GDM1 (cell line): ENCODE data around the gene DYNC1I1.

Experiments used
- DNase-seq: peaks from one replicate; lab custom pipeline; 2025; lab: John Stamatoyannopoulos, UW

The DYNC1I1 gene

DNA sequence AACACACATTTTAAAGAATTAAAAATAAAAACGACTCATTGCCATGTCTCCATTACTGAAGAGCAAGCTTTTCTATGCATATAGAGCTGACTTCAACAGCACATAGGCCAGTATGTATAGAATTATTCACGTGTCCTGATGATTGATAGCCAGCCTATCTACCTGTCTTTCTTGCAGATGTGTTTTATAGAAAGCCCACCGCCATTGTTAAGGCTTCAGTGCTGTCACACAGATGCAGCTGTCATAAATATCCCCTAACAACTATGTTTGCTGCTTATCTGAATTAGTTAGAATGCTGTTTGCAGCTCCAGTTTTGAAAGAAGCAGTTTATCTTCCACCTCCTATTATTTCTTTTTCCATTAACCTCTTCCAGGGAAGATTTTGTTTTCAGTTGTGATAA, 313.6 kb downstream of the DYNC1I1 start:
- DNase-seq = no peak

DNA sequence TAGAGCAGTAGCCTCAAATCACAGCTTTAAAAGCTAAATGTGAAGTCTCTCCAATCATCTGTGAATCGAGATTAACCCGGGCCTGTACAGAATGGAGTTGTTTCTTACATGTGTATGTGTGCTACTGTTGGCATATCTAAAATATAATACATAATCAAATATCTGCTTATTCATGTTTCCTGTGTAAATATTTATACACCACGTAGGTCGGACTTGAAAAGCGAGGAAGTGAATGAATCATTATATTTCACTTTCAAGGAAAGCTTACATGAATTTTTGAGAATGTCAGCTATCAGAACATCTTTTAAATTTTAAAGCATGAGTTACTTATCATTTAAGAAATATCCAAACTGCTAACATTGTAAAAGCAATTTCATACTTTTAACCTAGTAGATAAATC, 316.2 kb downstream of the DYNC1I1 start:
- DNase-seq = no peak

DNA sequence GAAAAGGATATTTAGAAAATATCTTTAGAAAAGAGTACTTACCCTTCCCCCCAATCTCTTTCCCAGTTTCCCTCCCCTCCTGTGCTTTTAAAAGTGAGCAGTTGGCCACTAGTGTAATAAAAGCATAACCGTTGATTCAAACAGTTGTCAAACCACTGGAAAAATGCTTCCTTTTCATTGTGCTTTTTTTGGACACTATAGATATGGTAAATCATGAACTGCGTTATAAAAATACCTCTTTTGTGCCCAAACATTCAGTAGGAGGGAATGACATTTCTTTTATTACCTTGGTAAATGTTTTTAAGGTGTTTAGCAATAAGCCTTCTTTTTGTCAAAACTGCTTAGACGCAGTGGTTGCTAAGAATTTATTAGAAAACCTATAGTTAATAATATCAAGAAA, 317.2 kb downstream of the DYNC1I1 start:
- no peak for DNase-seq

DNA sequence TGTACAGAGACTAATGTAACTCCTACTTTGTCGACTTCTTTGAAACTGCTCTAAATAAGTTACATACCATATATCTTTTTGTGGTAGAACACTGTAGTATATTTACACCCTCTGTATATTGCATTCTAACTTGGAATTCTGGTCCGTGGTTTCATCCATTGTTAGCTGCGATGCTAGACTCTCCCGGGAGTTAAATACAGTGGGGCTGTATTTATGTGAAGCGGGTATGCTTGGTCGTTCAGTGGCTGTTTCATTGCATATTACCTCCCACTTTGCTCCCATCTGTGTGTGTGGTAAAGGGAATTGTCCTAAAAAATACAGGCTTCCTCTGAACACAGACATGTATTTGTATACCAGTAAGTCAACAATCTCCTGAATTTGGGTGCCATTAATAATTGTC, 318.4 kb downstream of the DYNC1I1 start:
- no peak for DNase-seq

DNA sequence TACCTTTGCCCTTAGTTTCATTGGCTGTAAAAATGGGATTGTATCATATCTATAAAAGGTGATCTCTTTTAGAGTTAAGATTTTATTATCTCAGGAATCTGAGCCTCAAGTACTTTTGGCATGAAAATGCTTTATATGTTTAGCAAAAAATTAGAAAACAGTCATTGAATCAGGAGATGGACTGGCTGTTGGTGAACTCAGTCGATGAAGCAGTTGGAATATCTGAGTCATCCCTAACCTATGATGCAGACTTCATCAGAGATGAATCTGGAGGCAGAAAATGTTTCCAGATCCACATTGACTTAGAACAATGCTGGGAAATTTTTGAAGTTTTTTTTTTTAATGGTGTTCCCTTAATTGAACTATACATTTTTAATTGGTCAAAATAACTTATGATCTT, 321.1 kb downstream of the DYNC1I1 start:
- DNase-seq = no peak

DNA sequence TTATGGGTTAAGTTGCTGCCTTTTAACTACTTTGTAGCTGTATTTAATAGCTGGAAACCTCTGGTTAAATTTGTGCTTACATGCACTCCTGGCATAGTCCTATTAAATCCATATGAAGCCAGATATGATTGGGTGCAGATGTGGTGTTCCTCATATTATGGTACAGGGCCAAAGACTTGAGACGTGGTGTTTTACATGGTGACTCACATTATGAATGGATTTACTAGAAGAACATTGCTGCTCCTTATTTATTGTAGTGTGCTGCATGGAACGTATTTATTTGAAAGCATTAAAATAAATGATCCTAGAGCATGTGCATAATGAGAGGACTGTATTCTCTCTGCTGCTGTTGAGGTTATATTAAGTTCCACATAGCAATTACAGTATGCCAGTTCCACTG, 325.5 kb downstream of the DYNC1I1 start:
- DNase-seq = no peak

DNA sequence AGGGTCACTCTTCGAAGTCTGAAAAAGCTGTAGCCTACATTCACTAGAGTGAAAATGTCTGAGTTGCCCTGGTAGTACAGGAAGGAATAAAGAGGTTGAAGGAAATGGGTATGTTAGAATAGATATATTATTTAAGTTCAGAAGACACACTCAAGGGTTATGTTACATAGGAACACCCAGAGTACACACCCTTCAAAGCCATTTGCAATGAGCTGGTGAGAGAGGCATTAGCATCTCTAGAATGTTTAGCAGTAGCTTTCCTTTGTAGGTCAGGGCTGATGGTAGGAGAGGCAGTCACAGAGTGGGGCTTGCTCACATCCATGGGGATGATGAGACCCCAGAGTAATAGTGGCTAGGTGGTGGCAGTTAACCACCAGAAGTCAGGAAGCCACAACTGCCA, 328.4 kb downstream of the DYNC1I1 start:
- no peak for DNase-seq

DNA sequence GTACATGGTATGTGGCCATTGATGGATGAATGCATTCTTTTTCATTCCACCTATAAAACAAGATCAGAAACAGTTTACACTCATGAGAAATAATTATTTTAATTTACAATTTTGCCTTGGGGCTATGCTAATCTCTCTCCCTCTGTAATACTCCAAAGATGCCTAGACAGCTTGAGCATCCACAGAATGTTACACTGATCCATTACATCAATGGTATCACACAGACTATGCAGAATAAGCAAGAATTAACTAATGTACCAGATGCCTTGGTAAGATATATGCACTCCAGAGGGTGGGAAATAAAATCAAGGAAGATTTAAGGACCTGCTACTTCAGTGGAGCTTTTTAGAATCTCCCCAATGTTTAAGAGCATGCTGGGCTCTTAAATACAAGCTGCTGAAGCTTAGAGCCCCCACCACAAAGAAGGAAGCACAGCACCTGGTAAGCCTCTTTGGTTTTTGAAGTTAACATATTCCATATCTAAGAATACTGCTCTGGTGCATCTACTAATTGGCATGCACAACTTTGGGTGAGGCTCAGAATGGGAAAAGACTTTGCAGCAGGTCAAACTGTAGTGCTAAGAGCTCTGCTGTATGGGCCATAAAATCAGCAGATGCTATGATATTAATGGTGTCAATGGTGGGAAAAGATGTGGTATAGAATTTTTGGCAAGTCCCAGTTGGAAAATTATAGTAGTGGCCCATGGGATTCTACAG, 329.9 kb downstream of the DYNC1I1 start:
- DNase-seq = no peak

DNA sequence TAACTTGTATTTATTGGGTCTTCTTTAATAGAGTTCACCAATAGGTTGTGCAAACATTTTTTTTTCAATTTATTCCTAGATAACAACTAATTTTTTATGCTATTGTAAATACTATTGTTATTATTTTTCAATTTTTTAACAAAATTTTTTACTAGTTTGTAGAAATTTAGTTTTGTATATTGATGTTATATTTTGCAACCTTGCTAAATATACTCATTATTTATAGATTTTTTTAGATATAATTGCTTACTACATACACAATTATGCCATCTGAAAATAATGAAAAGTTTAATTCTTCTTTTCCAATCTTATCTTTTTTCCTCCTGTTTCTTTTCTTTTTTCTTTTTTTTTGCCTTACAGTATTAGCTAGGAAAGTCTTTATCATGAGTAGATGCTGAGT, 332.6 kb downstream of the DYNC1I1 start:
- DNase-seq = no peak

DNA sequence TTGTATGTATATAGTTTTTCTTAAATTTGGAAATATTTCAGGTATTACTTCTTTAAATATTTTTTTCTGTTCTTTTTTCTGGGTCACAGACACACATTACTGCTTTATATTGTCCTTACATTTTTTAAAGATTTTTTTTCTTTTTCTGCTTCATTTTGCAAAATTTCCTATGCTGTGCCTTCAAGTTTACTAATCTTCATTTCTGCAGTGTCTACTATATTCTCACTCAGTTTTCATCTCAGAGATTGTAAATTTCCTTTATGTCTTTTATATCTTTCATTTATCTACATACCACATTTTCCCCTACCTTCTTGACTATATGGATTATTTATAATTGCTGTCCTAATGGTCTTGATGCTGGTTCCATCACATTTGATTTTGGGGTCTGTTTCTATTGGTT, 339.1 kb downstream of the DYNC1I1 start:
- DNase-seq = no peak

DNA sequence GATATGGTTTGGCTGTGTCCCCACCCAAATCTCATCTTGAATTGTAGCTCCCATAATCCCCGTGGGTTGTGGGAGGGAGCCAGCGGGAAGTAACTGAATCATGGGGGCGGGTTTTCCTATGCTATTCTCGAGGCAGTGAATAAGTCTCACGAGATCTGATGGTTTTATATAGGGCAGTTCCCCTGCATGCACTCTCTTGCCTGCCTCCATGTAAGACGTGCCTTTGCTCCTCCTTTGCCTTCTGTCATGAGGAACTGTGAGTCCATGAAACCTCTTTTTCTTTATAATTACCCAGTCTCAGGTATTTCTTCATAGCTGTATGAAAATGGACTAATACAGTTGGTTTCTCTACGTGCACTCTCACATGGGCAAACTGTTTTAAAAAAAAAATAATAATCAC, 341.8 kb downstream of the DYNC1I1 start:
- DNase-seq = no peak

DNA sequence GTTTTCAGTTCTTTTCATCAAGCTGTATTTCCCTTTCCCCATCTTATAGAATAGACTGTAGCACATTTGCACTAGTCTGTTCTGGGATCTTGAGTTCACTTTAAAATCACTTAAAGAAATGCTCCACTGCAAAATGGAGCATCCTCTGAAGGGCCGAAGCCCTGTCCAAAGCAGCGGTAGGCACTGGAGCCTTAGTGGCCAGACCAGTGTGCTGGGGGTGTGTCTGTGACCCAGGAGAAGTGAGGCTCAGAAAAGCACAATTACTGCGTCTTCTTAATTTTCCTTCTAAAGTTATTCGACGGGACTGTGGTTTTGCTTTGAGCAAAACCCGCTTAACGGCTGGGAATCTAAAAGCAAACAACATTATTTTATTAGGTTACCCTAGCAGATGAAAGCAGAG, 343.8 kb downstream of the DYNC1I1 start:
- DNase-seq = no peak

DNA sequence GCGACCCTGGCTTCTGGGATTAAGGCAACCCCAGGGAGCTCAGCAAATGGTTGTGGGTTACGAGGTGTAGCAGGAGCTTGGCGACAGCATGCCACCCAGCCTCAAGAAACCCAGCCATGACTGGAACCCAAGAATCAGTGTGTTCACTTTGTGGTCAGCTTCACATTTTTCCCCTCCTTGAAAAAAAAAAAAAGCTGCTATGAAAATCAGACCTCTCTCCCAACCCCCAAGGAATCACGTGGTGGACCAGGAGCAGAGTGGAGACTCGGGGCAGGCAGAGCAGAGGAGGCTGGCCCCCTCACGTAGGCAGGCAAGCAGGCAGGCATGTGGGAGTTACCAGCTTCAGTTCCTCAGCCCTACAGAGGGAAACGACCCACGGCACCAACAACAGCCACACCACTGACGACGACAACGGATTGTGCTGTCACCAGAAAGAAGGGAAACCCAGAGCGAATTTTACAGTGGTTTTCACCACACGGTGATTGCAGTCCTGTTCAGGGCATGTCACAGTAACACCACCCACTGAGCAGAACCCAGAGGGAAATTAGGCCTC, 346.2 kb downstream of the DYNC1I1 start:
- no peak for DNase-seq

DNA sequence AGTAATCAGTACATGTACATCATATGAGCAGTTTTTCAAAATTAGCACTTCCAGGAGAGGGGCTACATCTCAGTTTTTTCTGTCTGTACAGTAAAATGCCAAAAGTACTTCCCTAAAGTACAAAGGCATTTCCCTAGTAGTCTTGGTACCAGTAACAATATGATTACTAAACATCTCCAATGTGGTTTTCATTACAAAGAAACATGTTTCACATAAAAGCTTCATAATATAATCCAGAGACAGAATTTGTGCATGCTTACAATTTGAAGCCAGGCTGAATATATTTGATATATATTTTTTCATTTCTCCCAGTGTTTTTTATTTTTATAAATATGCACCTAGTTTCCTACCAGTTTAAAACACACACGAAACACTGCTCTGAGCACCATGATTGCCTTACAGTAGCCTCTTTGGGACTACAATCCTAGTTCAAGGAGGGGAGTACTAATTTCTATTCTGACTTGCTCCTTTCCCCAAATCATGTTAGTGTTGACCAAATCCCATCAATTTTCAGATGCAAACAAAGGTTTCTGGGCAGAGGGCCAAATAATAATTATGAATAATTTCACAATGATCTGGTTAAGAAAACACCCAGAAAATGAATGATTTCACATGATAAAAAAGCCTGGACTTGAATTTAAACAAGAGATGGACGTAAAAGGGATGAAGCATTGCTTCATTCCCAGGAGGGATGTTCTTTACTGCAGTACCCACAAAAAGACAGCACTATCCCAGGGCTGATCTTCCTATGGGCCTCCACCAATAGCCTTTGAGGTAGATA, 348.3 kb downstream of the DYNC1I1 start:
- no peak for DNase-seq

DNA sequence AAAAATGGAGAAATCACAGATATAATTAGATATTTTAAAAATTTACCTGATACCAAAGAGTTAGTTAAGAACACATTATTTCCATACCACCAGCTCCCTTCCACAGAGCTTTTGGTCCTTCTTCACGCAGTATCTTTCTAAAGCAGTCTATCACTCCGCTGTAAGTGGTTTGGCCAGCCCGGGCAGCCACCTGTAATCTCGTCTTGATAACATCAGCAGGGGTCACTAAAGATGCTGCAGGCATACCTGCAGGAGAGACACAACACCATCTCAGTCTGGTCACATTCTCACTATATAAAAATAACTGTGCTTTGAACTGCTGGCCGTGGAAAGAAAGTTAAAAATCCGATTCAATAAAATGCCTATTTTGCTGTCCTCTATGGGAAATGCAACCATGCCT, 349.4 kb downstream of the DYNC1I1 start:
- DNase-seq = no peak

DNA sequence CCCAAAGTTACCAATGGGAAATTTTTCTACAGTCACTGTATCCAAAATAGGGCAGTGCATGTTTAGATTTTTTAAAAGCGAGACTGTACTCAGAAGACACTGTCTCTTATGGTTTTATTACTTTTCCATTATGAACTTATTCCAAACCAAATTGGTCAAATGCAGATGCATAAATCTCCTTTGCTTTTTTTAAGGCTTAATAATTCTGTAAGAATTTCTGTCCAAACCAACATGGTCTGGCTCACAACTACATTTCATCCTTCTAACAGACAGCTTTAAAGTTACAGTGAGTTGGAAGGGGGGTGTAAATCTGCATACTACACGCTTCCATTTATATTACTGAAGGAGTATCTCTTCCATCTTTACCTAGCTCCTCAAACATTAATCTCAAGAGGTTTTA, 350.4 kb downstream of the DYNC1I1 start:
- DNase-seq = no peak

DNA sequence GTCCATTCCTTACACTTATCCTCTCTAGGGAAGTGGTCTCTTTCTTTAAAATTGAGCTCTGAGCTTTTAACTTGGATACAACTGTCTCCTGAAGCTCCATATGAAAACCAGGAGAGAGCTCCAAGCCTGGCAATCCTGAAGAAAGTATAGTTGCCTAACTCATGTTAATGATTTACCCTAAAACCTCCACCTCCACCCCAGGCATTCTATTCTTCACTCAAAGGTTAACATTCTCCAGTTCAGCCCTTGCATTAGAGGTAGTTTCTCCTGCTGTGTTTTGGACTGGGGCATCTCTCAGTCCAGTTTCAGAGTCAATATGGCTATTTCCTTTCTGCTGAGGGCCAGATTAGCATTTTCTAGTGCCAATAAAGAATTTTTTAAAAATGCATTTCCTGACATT, 354.0 kb downstream of the DYNC1I1 start:
- DNase-seq = no peak

DNA sequence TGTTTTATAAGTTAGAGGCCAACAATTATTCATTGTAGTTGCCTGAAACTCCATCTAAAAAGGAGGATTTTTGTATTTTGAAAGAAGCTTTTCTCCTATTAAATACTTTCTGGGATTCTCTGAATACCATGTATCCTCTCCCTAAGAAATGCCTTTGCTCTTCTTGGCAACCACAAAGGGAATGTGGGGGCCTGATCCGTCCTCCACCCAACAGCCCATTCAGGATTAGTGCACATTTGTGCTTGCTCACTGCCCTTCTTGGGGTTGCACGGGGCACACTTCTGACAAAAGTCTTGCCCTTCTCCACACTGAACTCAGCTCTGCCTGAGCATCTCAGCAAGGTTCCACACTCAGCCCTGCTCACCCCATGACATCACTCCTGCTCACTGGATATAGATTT, 355.4 kb downstream of the DYNC1I1 start:
- no peak for DNase-seq

DNA sequence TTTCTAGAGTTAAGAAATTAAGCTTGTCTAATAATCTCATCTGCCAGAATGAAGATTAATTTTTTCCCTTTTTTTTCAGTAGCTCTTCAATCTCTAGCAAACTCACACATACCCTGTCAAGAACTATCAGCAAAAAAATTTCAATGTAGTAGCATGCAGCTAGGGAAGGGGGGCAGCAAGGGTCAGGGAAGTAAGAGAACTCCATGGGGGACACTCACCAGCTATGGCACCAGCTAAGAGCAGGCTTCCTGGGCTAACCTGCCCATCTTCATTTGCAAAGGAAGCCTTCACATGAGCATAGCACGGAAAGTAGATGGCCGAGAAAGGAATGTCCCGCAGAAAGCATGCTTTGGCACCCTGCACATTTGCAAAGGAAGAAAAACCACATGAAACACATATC, 359.2 kb downstream of the DYNC1I1 start:
- no peak for DNase-seq

DNA sequence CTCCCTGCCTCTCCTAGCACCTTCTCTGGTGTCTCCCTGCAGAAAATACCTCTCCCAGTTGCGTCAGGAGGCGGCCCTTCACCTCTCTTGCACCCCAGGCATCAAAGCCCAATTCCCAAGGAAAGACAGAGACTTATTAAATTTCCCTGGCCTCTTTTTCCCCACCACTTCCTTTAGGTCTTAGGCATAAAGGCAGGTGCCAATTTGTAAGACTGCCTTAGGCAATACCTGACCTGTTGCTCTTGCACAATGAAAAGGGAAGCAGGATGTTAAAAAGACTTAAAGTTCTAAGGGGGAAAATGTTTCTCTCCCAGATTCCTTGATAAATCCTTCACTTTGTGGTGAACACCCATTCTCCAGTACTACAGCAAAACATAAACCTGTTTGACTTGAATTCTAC, 362.9 kb downstream of the DYNC1I1 start:
- no peak for DNase-seq

DNA sequence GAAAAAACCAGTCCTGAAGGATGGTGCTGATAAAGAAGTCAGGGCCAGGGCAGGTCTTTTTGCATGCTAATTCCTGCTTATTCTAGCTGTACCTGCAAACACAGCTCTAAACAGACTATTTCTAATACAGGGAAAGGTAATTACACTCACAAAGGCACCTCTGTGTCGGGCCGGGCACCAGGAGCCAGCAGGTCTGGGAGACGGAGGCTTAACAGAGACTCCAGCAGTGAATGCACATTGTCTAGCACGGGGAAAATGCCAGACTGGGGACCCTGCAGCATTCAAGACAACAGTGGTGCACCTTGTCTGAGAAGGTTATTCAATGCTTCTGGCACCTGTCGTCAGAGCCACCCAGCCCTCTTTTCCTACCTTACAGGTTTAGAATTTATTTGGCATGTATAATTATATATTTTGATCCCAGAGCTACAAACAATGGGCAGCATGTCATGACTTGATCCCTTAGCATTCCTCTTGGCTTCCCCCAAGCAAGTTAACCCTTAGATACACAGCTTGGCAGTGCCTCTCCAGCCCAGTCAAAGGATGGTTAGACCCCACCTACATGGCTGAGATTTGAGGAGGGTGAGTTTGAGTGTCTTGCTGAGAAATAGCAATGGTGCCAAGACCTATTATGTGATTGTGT, 364.4 kb downstream of the DYNC1I1 start:
- no peak for DNase-seq

DNA sequence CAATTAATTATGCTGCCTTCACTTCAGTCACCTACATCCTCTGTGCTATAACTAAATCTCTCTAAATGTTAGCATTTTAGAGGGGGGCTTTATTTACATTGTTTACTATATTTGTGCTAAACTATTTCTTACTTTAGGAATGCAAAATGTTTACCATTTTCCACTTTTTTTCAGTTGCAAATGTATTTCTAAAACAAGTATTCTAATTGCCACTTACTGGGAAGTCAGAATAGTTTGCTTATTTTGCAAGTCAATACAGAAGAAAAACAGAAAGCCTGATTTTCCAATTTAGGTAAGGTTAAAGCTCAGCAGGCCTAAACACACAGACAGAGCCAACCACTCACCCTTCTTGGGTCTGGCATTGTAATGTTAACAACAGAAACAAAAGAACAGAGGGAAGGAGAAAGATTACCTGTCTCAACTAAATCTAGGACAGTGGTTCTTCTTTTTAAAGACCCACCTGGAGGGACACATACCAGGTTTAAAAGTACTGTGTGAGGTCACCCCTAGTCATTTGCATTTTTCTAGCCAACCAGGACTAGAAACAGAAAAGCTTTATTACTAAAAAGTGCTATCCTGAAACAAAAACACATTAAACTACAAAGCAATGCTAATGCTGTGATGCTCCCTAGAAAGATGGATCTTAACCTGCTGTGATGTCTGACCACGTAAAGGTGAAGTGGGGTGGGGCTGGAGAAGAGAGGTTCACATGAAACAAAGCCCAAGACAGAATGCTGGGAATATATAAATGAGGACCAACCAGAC, 371.3 kb downstream of the DYNC1I1 start:
- no peak for DNase-seq

DNA sequence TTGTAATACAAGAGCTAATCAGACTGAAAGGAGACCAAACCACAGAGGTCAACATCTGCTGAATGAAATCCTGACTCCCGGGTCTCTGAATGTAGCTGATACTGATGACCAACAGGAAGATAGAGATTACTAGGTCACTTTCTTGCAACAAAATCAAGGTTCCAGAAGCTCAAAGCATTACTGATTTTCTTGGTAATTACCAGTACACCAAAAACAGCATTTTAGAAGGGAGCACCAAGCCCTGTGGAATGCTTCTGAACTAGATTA, 371.8 kb downstream of the DYNC1I1 start:
- DNase-seq = no peak
